K562 (cell line): ENCODE measurements around the gene GLRA1. TPM values are rescaled to one million over a fixed set of nuclear protein-coding genes. Genes with fewer than 3 reads are reported as not detected.

ENCODE experiments used
- ATAC-seq: fragments of 200-7000 bp; cut with Tn5 transposase; 3 replicates; pipeline ENCODE4 v1.9.1; 2020; ENCODE audit warnings: moderate library complexity
- BruUV-seq: library from RNA; stranded (reverse); fragments of 400-500 nt; replicated peaks from 2 replicates; lab custom pipeline; 2021; lab: Mats Ljungman, UMichigan
- CTCF ChIA-PET: fragments of 300-600 bp; formaldehyde crosslinking; extraction: SDS; loops from one replicate; lab custom pipeline; 2021; ENCODE audit warnings: low intra/inter-chr PET ratio; lab: Yijun Ruan, JAX
- POLR2A ChIA-PET: fragments of 300-600, 350-650 bp; sonication (Branson Sonifier 250); formaldehyde crosslinking; extraction: SDS; loops from one replicate; lab custom pipeline; 2021; ENCODE audit warnings: antibody characterized with exemption, inconsistent platforms; lab: Yijun Ruan, JAX
- DNase-seq, 4 experiments: peaks; one replicate each; pipeline versions ENCODE4 v3.0.0 to v3.0.0-alpha.2; 2011 to 2018; ENCODE audit warnings: low spot score in 3 of 4, mixed read lengths in 3 of 4; ENCODE audit errors: extremely low read depth in 1 of 4
- FAIRE-seq: peaks from 2 replicates; lab custom pipeline; 2011; peaks lifted over from hg19 to GRCh38; lab: Jason Lieb, UNC
- H2AFZ ChIP-seq: 2 replicates; pipeline ENCODE4 v1.6.0; 2011; ENCODE audit warnings: low read depth, low read length, control low read depth, inconsistent platforms
- H3K27ac ChIP-seq: fragments of 200-600 bp; 3 replicates; pipeline ENCODE4 v1.8.0; 2011; ENCODE audit warnings: low read depth, mild to moderate bottlenecking, control low read depth, inconsistent platforms, low read length, moderate library complexity, mixed read lengths; ENCODE audit errors: extremely low read depth
- H3K27me3 ChIP-seq, 2 experiments: fragments of 300-600 bp in 1 of 2; 2 replicates in 1 of 2; 3 replicates in 1 of 2; pipeline versions ENCODE4 v1.6.0 to v1.8.0; 2011; ENCODE audit warnings: inconsistent platforms in 2 of 2, low read length in 2 of 2, mild to moderate bottlenecking in 1 of 2, mixed read lengths in 1 of 2, moderate library complexity in 1 of 2; ENCODE audit not compliant: control insufficient read depth in 2 of 2, insufficient read depth in 2 of 2
- H3K36me3 ChIP-seq: fragments of 300-600 bp; 3 replicates; pipeline ENCODE4 v1.8.0; 2011; ENCODE audit warnings: mild to moderate bottlenecking, low read length, inconsistent platforms; ENCODE audit not compliant: control insufficient read depth, insufficient read depth
- H3K4me1 ChIP-seq, 2 experiments: fragments of 200-600 bp in 1 of 2; replicated peaks in 1 of 2; 2 replicates in 1 of 2; 3 replicates in 1 of 2; pipeline versions ENCODE4 v1.5.1 to v1.8.0; 2011; ENCODE audit warnings: inconsistent platforms in 2 of 2, low read length in 2 of 2, mild to moderate bottlenecking in 1 of 2, mixed read lengths in 1 of 2, moderate library complexity in 1 of 2; ENCODE audit not compliant: control insufficient read depth in 2 of 2, insufficient read depth in 2 of 2
- H3K4me2 ChIP-seq: 2 replicates; pipeline ENCODE4 v1.6.1; 2011; ENCODE audit warnings: low read length, control low read depth, inconsistent platforms, mixed read lengths; ENCODE audit not compliant: insufficient read depth
- H3K4me3 ChIP-seq: fragments of 200-600 bp; sonication (generic), shearing (Covaris generic); 2 replicates; pipeline ENCODE4 v1.5.1; 2016; ENCODE audit warnings: control low read depth, inconsistent platforms
- H3K79me2 ChIP-seq: fragments of 200-600 bp; 3 replicates; pipeline ENCODE4 v1.8.0; 2011; ENCODE audit warnings: low read length, inconsistent platforms; ENCODE audit not compliant: control insufficient read depth, insufficient read depth
- H3K9ac ChIP-seq, 2 experiments: 2 replicates each; pipeline versions ENCODE4 v1.6.0 to v1.6.1; 2011; ENCODE audit warnings: low read depth in 2 of 2, low read length in 2 of 2, control low read depth in 1 of 2, inconsistent platforms in 1 of 2, mild to moderate bottlenecking in 1 of 2, mixed read lengths in 1 of 2; ENCODE audit not compliant: insufficient read depth in 1 of 2
- H3K9me1 ChIP-seq: one replicate; pipeline ENCODE4 v1.6.0; 2011; ENCODE audit warnings: inconsistent platforms, mild to moderate bottlenecking, low read length, moderate library complexity; ENCODE audit not compliant: control insufficient read depth, insufficient read depth
- H3K9me3 ChIP-seq: replicated peaks from 2 replicates; pipeline ENCODE4 v1.5.1; 2011; ENCODE audit warnings: low read depth, low read length, inconsistent platforms; ENCODE audit not compliant: control insufficient read depth, insufficient read depth
- H4K20me1 ChIP-seq: replicated peaks from 2 replicates; pipeline ENCODE4 v1.6.1; 2011; ENCODE audit warnings: low read length, inconsistent platforms, mixed read lengths; ENCODE audit not compliant: control insufficient read depth, insufficient read depth
- BACH1 ChIP-seq: fragments of 200-800 bp; sonication (Bioruptor generic); IDR thresholded peaks from 2 replicates; pipeline ENCODE4 v1.6.1; 2016; ENCODE audit warnings: missing genetic modification characterization, missing compliant biosample characterization
- E2F5 ChIP-seq: sonication (generic); formaldehyde crosslinking; IDR thresholded peaks from 2 replicates; pipeline ENCODE4 v1.8.0; 2022; ENCODE audit warnings: mild to moderate bottlenecking, missing genetic modification reagents
- MCM7 ChIP-seq, 2 experiments: fragments of 450-650 bp; IDR thresholded peaks; 2 replicates each; pipeline ENCODE4 v1.6.1; 2016 to 2018
- MIER1 ChIP-seq: fragments of 450-650 bp; IDR thresholded peaks from 2 replicates; pipeline ENCODE4 v1.6.1; 2016; ENCODE audit warnings: antibody characterized with exemption, mild to moderate bottlenecking, low read depth
- NELFE ChIP-seq: IDR thresholded peaks from 2 replicates; pipeline ENCODE4 v1.6.1; 2011; ENCODE audit warnings: mild to moderate bottlenecking; ENCODE audit not compliant: insufficient read depth, insufficient read length
- NFIX ChIP-seq: fragments of 250-450 bp; sonication (Bioruptor Pico); IDR thresholded peaks from 2 replicates; pipeline ENCODE4 v1.4.0; 2020; ENCODE audit warnings: low read depth, mild to moderate bottlenecking, moderate library complexity
- PATZ1 ChIP-seq: fragments of 250-450 bp; sonication (Bioruptor Pico); IDR thresholded peaks from 2 replicates; pipeline ENCODE4 v1.5.0; 2020; ENCODE audit warnings: mild to moderate bottlenecking, borderline replicate concordance
- PYGO2 ChIP-seq: fragments of 450-650 bp; IDR thresholded peaks from 2 replicates; pipeline ENCODE4 v1.6.1; 2016; ENCODE audit warnings: mild to moderate bottlenecking, missing genetic modification characterization, moderate library complexity, missing compliant biosample characterization
- SMARCE1 ChIP-seq: fragments of 450-650 bp; IDR thresholded peaks from 2 replicates; pipeline ENCODE4 v1.7.1; 2016; ENCODE audit warnings: mild to moderate bottlenecking
- VEZF1 ChIP-seq: fragments of 200-800 bp; sonication (Bioruptor generic); IDR thresholded peaks from 2 replicates; pipeline ENCODE4 v1.6.1; 2017; ENCODE audit warnings: missing genetic modification characterization, missing compliant biosample characterization
- ZNF184 ChIP-seq: sonication (generic); formaldehyde crosslinking; IDR thresholded peaks from 2 replicates; pipeline ENCODE4 v1.5.0; 2020; ENCODE audit warnings: missing genetic modification reagents
- ZNF589 ChIP-seq: fragments of 200-800 bp; sonication (Bioruptor generic); IDR thresholded peaks from 2 replicates; pipeline ENCODE4 v1.6.1; 2016; ENCODE audit warnings: low read depth, missing genetic modification characterization, missing compliant biosample characterization
- ZZZ3 ChIP-seq: fragments of 450-650 bp; IDR thresholded peaks from 2 replicates; pipeline ENCODE4 v1.6.1; 2016; ENCODE audit warnings: antibody characterized with exemption, mild to moderate bottlenecking, moderate library complexity
- WGBS: fragments of 100-300 bp; shearing (Covaris generic); methylation state at CpG from one replicate; pipeline ENCODE4 v1.1.6; 2016; ENCODE audit warnings: low coverage, mixed read lengths; ENCODE audit not compliant: insufficient coverage; ENCODE audit errors: missing lambda C conversion rate; 5-methylcytosine and 5-hydroxymethylcytosine counted together
- in situ Hi-C: fragments of 300-500 bp; cut with MboI; formaldehyde crosslinking; loops from 4 replicates; pipeline ENCODE4 v1.15.0; 2018; ENCODE audit warnings: inconsistent platforms, mixed read lengths
- intact Hi-C: fragments of 100-400 bp; cut with micrococcal nuclease; formaldehyde crosslinking; loops from 2 replicates; pipeline ENCODE4 v1.14.2; 2022
- polyA plus RNA-seq, 8 experiments: library from polyadenylated mRNA; depleted of rRNA in 4 of 8; stranded (reverse) in 5 of 8; unstranded in 3 of 8; fragments of >200 nt; fragmentation: Nextera tagmentation in 2 of 8; fragmentation: Illumina TruSeq in 1 of 8; extraction: Ambion mirVana in 2 of 8; extraction: Trizol in 1 of 8; gene quantifications; 2 replicates each; pipeline versions ENCODE4 v1.2.1 to v1.2.3, GENCODE V29; 2011 to 2014; ENCODE audit warnings: inconsistent platforms in 1 of 8, missing spikeins in 1 of 8
- total RNA-seq, 7 experiments: library from RNA; depleted of rRNA in 6 of 7; stranded (reverse); fragments of >200 nt in 6 of 7; fragmentation: Illumina TruSeq in 2 of 7; extraction: Trizol in 2 of 7; gene quantifications; 2 replicates each; pipeline versions ENCODE4 v1.2.1 to v1.2.3, GENCODE V29; 2011 to 2021; ENCODE audit warnings: low replicate concordance in 1 of 7

The GLRA1 gene
- total and polyA plus RNA-seq, 9 of the 15 experiments (the other 6 are each of a cell fraction or from before 2014, with no cell fraction given) = not detected

- in situ Hi-C loops (no loop called here), intact Hi-C loops (no loop called here)
- Histone ChIP-seq H3K79me2 (no peaks in the 10 kb centered on the region), H3K27ac (no peak overlapping the region), H3K9ac (no peak overlapping the region), H3K27me3 (no peaks in the 10 kb centered on the region), H3K4me3 (no peak overlapping the region), H4K20me1 (no peaks in the 10 kb centered on the region), H3K4me2 (no peak overlapping the region), H3K36me3 (no peaks in the 10 kb centered on the region), H3K9me1 (no peaks in the 10 kb centered on the region), H2AFZ (no peak overlapping the region), H3K9me3 (no peaks in the 10 kb centered on the region; the same call in 1 of the 2 replicates), H3K4me1 (no peaks in the 10 kb centered on the region)
- FAIRE-seq (no peak), ATAC-seq (no peak), DNase-seq (no peak)
- TF ChIP-seq PATZ1 (CRISPR knock-in tag) (no peak), ZZZ3 (no peak), BACH1 (tag) (no peak), NFIX (CRISPR knock-in tag) (no peak), PYGO2 (tag) (no peak), E2F5 (CRISPR knock-in tag) (no peak), MCM7 (IDR thresholded peaks at IDR 0.05) (no peak), ZNF589 (CRISPR knock-in tag) (no peak), SMARCE1 (no peak), NELFE (no peak), ZNF184 (no peak), VEZF1 (no peak), MIER1 (no peak)
- WGBS = 3% methylated on average over 16 of the region's 16 CpGs
- ChIA-PET CTCF (no interaction called here), POLR2A (no interaction called here)
- BruUV-seq = no TSS peak
These were observed 689 bp upstream of the GLRA1 start for GRCh38 chr5:151925340-151925739.
